HG02571 (cell line): ENCODE measurements around the gene CSTF2T.
A peak's percentile ranks its signal among the peaks of the same experiment; 100 is the strongest.

Source experiments
- ATAC-seq: cut with Tn5 transposase; IDR thresholded peaks from one replicate; pipeline ENCODE4 v1.9.1; 2021; ENCODE audit warnings: mild to moderate bottlenecking, moderate library complexity; ENCODE audit not compliant: unreplicated experiment

Gene CSTF2T

GRCh38 chr10:51699475-51700227, at the start of gene CSTF2T:
CSTF2T (minus strand) TSS chr10:51699595; CDS start chr10:51699549, 46 bp downstream.
- peak; percentile 92 for ATAC-seq

- no peak for ATAC-seq
Measured at GRCh38 chr10:51748959-51749358, 49.6 kb upstream of the CSTF2T start.

- no peak for ATAC-seq
Measured at GRCh38 chr10:51747216-51747615, 47.8 kb upstream of the CSTF2T start.

GRCh38 chr10:51745397-51745796, 46.0 kb upstream of the CSTF2T start:
- no peak for ATAC-seq

- ATAC-seq, result peak; percentile 48
Measured at GRCh38 chr10:51744235-51745000, 45.0 kb upstream of the CSTF2T start.

- peak; percentile 84 for ATAC-seq
Measured at GRCh38 chr10:51743146-51743545, 43.8 kb upstream of the CSTF2T start.

- no peak for ATAC-seq
Measured at GRCh38 chr10:51733057-51733456, 33.7 kb upstream of the CSTF2T start.

- ATAC-seq, result no peak
Measured at GRCh38 chr10:51729822-51730555, 30.6 kb upstream of the CSTF2T start.

GRCh38 chr10:51724038-51724437, 24.6 kb upstream of the CSTF2T start:
- no peak for ATAC-seq

GRCh38 chr10:51718804-51719291, 19.5 kb upstream of the CSTF2T start:
- no peak for ATAC-seq

- ATAC-seq, result no peak
Measured at GRCh38 chr10:51716981-51717380, 17.6 kb upstream of the CSTF2T start.

GRCh38 chr10:51711519-51711891, 12.1 kb upstream of the CSTF2T start:
- no peak for ATAC-seq

- ATAC-seq, result no peak
Measured at GRCh38 chr10:51709324-51709972, 10.1 kb upstream of the CSTF2T start.

GRCh38 chr10:51708609-51709008, 9.2 kb upstream of the CSTF2T start:
- no peak for ATAC-seq

- ATAC-seq, result no peak
Measured at GRCh38 chr10:51707821-51708424, 8.5 kb upstream of the CSTF2T start.

GRCh38 chr10:51707392-51707791, 8.0 kb upstream of the CSTF2T start:
- ATAC-seq, result no peak

GRCh38 chr10:51706225-51706624, 6.8 kb upstream of the CSTF2T start:
- no peak for ATAC-seq

- no peak for ATAC-seq
Measured at GRCh38 chr10:51705774-51706173, 6.4 kb upstream of the CSTF2T start.

GRCh38 chr10:51700228-51700817, 928 bp upstream of the CSTF2T start:
- ATAC-seq, result no peak

- ATAC-seq, result peak; percentile 31
Measured at GRCh38 chr10:51699145-51699474, 285 bp downstream of the CSTF2T start.
